CD4-positive, alpha-beta T cell treated with Interleukin-6 for 4 hours (primary cell): ENCODE measurements around the gene TLR6.

ENCODE experiments used
- DNase-seq: peaks from one replicate; pipeline ENCODE4 v3.0.0-alpha.2; 2020; ENCODE audit warnings: mixed read lengths

TLR6 gene

GRCh38 chr4:38856524-38857337 lies at the start of gene TLR6:
Gene TLR6 (minus strand): TSS chr4:38856817. CDS start chr4:38829473, 27,344 bp downstream.
- DNase-seq, result peak; percentile 77

- DNase-seq, result no peak
These were observed 49.2 kb upstream of the TLR6 start for GRCh38 chr4:38905652-38906385.

DNA sequence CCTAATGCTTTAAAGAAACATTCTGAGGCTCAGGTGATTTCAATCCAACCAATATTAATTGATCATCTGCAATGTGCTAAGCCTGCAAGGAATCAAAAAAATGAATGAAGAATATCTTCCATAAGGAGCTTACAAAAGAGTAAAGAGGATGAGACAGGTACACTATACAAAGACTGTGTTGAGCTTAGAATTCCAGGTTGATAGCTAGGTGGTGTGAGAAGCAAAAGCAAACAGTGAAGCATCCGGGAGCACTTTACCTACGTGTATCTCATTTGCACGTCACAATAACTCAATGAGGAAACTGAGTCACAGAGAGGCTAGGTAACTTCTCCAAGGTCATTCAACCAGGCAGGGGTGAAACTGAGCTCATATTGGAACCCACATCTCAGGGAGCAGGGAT lies 48.1 kb upstream of the TLR6 start:
- DNase-seq, result no peak

GRCh38 chr4:38904090-38904666 lies 47.6 kb upstream of the TLR6 start:
- no peak for DNase-seq

GRCh38 chr4:38902695-38903094 lies 46.1 kb upstream of the TLR6 start:
- no peak for DNase-seq

- no peak for DNase-seq
These were observed 45.6 kb upstream of the TLR6 start for GRCh38 chr4:38902221-38902620.

GRCh38 chr4:38898245-38898644 lies 41.6 kb upstream of the TLR6 start:
- no peak for DNase-seq

DNA sequence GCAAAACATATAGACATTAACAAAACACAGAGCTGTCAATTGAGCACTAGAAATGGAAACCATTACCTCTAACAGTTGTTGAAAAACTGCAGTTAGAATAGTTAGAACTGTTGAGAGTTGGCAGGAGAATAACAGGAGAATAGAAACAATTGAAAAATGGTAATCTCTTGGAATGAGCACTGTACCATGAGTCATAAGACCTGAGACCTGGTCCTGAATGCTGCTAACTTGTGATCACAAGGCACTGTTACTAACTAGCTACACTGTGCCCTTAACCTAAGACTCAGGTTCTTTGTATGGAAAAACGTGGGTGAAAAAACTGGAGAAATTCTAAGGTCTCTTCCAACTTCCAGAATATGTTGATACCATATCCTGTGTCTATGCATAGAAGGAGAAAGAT lies 40.3 kb upstream of the TLR6 start:
- no peak for DNase-seq

DNA sequence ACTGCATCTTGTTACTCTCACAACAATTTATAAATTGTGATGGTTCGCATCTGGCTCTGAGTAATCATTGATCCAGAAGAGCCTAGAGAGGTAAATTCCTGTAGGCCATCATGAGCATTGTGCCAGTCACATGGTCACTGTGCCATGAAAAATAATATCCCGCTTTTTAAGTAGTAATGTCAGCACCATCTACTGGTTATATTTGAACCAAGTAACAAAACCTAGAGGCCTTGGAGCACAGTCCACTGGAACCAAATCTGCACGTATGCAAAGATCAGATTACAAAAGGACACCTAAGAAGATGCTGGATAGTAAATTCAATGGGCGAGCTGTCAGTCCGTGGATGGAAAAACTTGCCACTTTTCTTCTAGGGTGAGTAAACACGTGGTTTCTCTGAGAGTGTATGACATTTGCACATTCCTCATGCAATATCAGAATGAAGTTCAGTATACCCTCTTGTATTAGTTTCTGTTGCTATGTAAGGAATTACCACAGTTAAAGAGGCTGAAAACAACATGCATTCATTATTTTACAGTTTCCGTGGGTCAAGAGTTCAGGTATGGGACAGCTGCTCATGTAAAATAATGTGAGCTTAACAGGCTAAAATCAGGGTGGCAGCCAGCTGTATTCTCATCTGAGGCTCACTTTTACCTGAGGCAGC lies 37.8 kb upstream of the TLR6 start:
- no peak for DNase-seq

- no peak for DNase-seq
These were observed 34.7 kb upstream of the TLR6 start for GRCh38 chr4:38891051-38891983.

DNA sequence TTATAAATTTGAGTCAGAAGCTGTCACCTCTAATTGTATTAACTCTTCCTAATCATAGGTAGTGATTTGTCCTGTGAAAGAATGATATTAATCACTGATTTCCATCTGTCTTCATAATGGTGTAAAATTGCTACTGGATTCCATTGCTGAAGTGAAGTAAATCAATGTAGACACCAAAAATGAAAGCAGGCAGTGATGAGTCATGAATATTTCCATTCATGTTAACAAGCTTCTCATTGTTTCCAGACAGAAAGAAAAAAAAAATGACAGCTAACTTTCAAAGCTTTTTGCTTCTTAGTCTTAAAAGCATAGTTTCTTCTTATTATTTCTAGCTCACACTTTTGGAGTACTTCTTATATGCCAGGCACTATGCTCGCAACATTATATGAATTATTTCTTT lies 32.5 kb upstream of the TLR6 start:
- no peak for DNase-seq

DNA sequence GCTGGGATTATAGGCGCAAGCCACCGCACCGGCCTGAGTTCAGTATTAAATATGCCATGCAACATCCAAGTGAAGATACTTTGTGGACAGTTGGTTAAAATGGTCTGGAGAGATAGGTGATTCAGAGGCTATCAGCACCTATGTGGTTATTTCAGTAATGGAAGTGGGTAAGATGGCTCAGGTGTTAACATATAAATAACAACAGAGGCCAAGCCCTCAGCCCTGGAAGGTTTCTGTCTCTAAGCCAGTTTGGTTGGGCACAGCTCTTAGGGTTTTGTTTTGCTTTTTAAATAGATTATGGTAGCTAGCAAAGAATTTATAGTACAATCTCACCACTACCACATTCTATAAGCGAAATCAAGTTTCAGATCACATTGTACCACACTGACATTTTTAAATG lies 27.6 kb upstream of the TLR6 start:
- no peak for DNase-seq

- no peak for DNase-seq
These were observed 20.0 kb upstream of the TLR6 start for GRCh38 chr4:38876636-38877035.

- DNase-seq, result no peak
These were observed 16.8 kb upstream of the TLR6 start for GRCh38 chr4:38873290-38873944.

GRCh38 chr4:38872620-38873019 lies 16.0 kb upstream of the TLR6 start:
- DNase-seq, result no peak

- no peak for DNase-seq
These were observed 15.0 kb upstream of the TLR6 start for GRCh38 chr4:38871593-38871992.

GRCh38 chr4:38870098-38870808 lies 13.6 kb upstream of the TLR6 start:
- DNase-seq, result no peak

DNA sequence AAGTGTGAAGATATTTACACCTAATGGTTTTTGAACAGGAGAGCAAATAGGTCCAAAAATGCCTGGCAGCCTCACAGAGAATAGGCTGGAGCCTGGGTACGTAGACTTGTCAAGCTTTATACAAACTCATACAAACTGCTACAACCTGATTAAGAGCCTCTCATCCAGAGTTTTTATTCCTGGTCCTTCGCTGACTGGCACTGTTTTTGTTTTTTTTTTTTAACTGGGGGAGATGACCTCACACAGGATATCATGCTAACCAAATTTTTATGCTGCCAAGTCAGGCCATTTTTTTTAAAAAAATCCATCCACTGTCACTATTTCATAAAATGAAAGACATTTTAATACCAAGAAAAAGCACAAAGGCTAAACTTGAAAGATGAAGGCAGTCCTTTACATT lies 12.9 kb upstream of the TLR6 start:
- no peak for DNase-seq

DNA sequence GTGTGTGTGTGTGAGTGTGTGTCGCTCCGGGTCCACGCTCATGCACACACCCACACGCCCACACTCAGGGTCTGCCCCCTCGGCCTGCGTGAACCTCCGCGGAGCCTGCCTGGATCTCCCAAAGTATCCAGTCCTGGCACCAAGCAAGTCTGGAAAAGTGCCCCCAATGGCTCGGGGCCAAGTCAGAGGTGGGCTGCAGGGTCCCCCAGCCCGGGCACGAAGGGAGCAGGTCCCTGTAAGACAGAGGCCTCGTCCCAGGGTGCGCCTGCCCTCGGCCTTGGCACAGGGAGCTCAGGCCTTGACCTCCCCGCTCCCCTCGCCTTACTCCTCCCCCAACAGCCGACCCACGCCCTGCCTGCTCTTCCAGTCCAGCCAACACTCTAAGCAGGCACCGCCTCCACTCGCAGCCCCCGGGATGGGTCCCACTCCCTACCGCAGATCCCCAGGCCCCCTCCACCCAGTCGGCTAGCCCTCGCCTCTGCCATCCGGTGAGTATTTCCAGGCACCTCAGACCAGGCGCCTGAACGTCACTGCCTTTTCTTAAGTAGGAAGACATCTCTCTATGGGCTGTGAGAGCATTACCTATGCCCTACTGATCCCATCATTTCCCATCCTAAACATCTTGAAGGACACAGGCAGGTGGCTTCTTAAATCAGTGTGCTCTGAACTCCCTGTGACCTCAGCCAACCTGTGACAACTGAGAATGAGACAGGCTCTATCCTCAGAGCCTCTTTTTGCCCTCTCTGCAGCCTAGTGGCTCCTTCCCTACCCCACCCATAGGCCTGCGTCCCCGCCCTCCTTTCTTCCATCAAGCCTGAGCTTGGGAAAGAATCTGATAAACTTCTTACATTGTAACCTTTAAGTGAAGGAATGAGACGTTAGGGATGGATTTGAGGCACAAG lies 11.7 kb upstream of the TLR6 start:
- no peak for DNase-seq

DNA sequence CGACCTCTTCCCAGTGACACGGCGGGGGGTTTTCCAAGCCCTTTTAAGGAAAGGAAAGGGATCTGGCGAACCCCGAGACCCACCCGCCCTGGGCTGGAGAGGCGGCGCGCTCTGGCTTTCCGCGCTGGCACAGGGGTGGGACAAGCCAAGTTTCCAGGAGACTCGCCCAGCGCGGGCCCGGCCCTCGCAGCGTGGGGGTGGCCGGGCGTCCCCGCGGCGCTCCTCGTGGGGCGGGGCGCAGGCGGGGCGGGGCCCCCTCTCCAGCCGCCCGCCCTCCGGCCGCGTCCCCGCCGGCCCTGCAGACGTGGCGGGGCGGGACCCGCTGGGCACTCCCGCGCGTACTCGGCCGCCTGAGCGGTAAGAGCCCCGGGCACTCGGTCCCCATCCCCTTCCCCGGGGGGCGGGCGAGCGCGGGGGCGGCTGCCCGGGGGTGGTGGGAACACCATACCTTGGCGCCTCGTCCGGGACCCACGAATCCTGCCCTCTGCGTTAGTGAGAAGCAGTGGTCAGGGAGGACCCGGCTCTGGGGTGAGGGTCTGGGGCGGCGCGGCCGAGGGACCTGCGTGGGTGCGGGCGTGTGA lies 11.0 kb upstream of the TLR6 start, which contains the start of gene FAM114A1:
Gene FAM114A1 (plus strand): TSS at position 329 of the 581 bp plus-strand sequence. CDS start 10,273 bp downstream, outside the sequence.
- DNase-seq, result peak; percentile 32
